ENCODE measurements around the gene SH3PXD2A. TPM values are rescaled to one million over a fixed set of nuclear protein-coding genes. Genes with fewer than 3 reads are reported as not detected.

SH3PXD2A gene
- total RNA-seq, 1 donor from 2014 or later = 38.6 TPM

- Mint-ChIP-seq H3K4me1 (ENCODE audit: unreplicated experiment) (peaks cover 49% of the 10 kb centered on the region), H3K36me3 (no peaks in the 10 kb centered on the region), H3K27ac (peak overlapping the region; percentile 55), H3K4me3 (peak overlapping the region; percentile 52), H3K9me3 (no peaks in the 10 kb centered on the region), H3K27me3 (peaks cover 8% of the 10 kb centered on the region)
- TF ChIP-seq CTCF (conservative IDR thresholded peaks at IDR 0.05) = no peak
- DNase-seq (ENCODE audit: extremely low spot score, unreplicated experiment) = no peak
Observed at GRCh38 chr10:103819493-103819892, 35.9 kb downstream of the SH3PXD2A start.

- H3K27ac Mint-ChIP-seq = peak overlapping the region; percentile 55
- TF ChIP-seq CTCF (conservative IDR thresholded peaks at IDR 0.05) = no peak
- H3K9me3 Mint-ChIP-seq = no peaks in the 10 kb centered on the region
- H3K27me3 Mint-ChIP-seq = peaks cover 8% of the 10 kb centered on the region
- H3K4me3 Mint-ChIP-seq = peak overlapping the region; percentile 21
- no peak for DNase-seq (ENCODE audit: extremely low spot score, unreplicated experiment)
- H3K4me1 Mint-ChIP-seq (ENCODE audit: unreplicated experiment) = peaks cover 45% of the 10 kb centered on the region
- no peaks in the 10 kb centered on the region for H3K36me3 Mint-ChIP-seq
Observed at GRCh38 chr10:103818765-103819374, 36.5 kb downstream of the SH3PXD2A start.

- TF ChIP-seq CTCF (conservative IDR thresholded peaks at IDR 0.05) = no peak
- no peak for DNase-seq (ENCODE audit: extremely low spot score, unreplicated experiment)
- no peaks in the 10 kb centered on the region for H3K9me3 Mint-ChIP-seq
- H3K4me1 Mint-ChIP-seq (ENCODE audit: unreplicated experiment) = peaks cover 43% of the 10 kb centered on the region
- H3K36me3 Mint-ChIP-seq = no peaks in the 10 kb centered on the region
- peaks cover 8% of the 10 kb centered on the region for H3K27me3 Mint-ChIP-seq
- no peak overlapping the region for H3K4me3 Mint-ChIP-seq
- peak overlapping the region; percentile 44 for H3K27ac Mint-ChIP-seq
Observed at GRCh38 chr10:103818105-103818504, 37.3 kb downstream of the SH3PXD2A start.

- no peak for DNase-seq (ENCODE audit: extremely low spot score, unreplicated experiment)
- Mint-ChIP-seq H3K4me1 (ENCODE audit: unreplicated experiment) (peaks cover 47% of the 10 kb centered on the region), H3K9me3 (peaks cover 2% of the 10 kb centered on the region)
Observed at GRCh38 chr10:103816431-103816830, 38.9 kb downstream of the SH3PXD2A start.

GRCh38 chr10:103814626-103815370, 40.6 kb downstream of the SH3PXD2A start:
- Mint-ChIP-seq H3K27ac (peak overlapping the region; percentile 51), H3K27me3 (peaks cover 24% of the 10 kb centered on the region), H3K36me3 (no peaks in the 10 kb centered on the region), H3K4me1 (ENCODE audit: unreplicated experiment) (peaks cover 56% of the 10 kb centered on the region), H3K4me3 (no peak overlapping the region), H3K9me3 (peaks cover 5% of the 10 kb centered on the region)
- DNase-seq (ENCODE audit: extremely low spot score, unreplicated experiment) = no peak
- no peak for TF ChIP-seq CTCF (conservative IDR thresholded peaks at IDR 0.05)

More at GRCh38 chr10:103816431-103816830, 38.9 kb downstream of the SH3PXD2A start:
- no peaks in the 10 kb centered on the region for H3K36me3 Mint-ChIP-seq
- H3K4me3 Mint-ChIP-seq = peak overlapping the region; percentile 14
- TF ChIP-seq CTCF (conservative IDR thresholded peaks at IDR 0.05) = no peak
- no peak overlapping the region for H3K27ac Mint-ChIP-seq
- H3K27me3 Mint-ChIP-seq = peaks cover 17% of the 10 kb centered on the region

All from type B pancreatic cell (in vitro differentiated cells).